ENCODE measurements around the gene STK11IP.

Gene STK11IP

DNA sequence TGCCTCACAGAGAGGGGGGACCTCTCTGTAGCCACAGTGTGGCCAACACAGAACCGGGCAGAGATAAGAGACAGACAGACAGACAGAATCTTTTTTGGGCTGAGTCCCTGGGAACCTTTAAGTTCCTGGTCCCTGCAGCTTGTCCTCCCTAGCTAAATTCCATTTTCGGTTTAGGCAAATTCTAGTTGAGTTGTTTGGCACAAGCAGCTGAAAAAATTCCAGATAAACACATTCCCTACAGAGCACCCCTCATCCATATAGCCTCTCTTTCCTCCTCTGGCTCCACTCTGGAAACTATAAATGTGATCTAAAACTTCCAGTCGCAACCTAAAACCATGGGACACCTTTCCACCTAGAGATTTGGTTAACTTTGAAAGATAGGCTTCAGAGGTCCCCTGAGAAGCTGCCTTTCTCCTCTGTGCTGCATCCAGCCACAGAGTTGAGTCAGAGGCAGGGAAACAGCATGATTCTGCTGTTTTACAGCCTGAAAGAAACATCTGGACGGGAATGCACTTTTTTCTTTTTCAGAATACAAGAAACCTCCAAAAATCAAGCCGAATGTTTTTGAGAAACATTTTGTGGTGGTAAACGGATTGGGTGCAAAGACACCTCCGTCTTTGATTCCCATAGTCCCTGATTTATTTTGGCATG, 60.7 kb downstream of the STK11IP start:
- Histone ChIP-seq H3K4me1 (ENCODE audit: control insufficient read depth, low read depth, low read length) (no peaks in the 10 kb centered on the region), H3K27ac (ENCODE audit: low read length) (no peak overlapping the region), H3K9ac (ENCODE audit: low read length) (no peak overlapping the region), H3K27me3 (ENCODE audit: control insufficient read depth, insufficient read depth, low read length) (no peaks in the 10 kb centered on the region), H3K4me3 (ENCODE audit: low read length) (no peak overlapping the region), H3K36me3 (ENCODE audit: control insufficient read depth, low read depth, low read length) (no peaks in the 10 kb centered on the region), H3K9me3 (ENCODE audit: control insufficient read depth, low read depth, low read length) (no peaks in the 10 kb centered on the region)

GRCh38 chr2:219658874-219659273, 61.2 kb downstream of the STK11IP start:
- Histone ChIP-seq H3K36me3 (ENCODE audit: control insufficient read depth, low read depth, low read length) (no peaks in the 10 kb centered on the region), H3K9ac (ENCODE audit: low read length) (no peak overlapping the region), H3K4me1 (ENCODE audit: control insufficient read depth, low read depth, low read length) (no peaks in the 10 kb centered on the region), H3K27me3 (ENCODE audit: control insufficient read depth, insufficient read depth, low read length) (no peaks in the 10 kb centered on the region), H3K9me3 (ENCODE audit: control insufficient read depth, low read depth, low read length) (no peaks in the 10 kb centered on the region), H3K27ac (ENCODE audit: low read length) (no peak overlapping the region), H3K4me3 (ENCODE audit: low read length) (no peak overlapping the region)

DNA sequence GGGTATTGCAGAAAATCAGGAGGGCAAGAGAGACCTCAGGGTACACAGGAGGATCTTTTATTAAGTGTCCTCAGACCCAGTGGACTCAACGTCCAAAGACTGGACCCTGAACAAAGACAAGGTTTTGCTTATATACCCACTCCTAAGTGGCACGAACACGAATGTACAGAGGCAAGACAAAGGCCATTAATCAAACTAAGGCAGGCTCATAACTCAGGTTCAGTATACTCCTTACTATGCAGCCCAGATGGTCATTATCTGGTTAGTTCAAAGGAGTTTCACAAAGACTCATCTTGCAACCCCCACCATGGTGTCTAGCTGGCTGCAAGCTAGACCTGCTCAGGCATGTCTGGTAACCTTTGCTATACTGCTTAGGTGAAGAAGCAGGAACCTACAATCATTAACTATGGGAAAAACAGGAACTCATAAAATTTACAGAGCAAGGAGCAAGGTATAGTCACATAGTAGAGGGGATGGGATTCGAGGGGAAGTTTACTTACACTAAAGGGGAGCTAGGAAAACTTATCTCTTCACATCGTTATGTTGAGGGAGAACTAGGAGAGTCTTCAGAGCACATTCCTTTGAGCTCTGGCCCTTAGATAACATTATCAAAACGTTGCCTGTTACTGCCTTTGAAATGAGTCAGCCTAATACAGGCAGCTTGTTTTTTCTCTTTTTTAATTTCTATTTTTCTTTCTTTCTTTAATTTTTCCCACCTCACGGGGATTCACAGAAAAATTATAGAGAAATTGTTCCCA, 63.7 kb downstream of the STK11IP start:
- no peak overlapping the region for H3K4me3 ChIP-seq (ENCODE audit: low read length)
- H3K9ac ChIP-seq (ENCODE audit: low read length) = no peak overlapping the region
- no peaks in the 10 kb centered on the region for H3K36me3 ChIP-seq (ENCODE audit: control insufficient read depth, low read depth, low read length)
- H3K27ac ChIP-seq (ENCODE audit: low read length) = no peak overlapping the region
- no peaks in the 10 kb centered on the region for H3K9me3 ChIP-seq (ENCODE audit: control insufficient read depth, low read depth, low read length)
- no peaks in the 10 kb centered on the region for H3K4me1 ChIP-seq (ENCODE audit: control insufficient read depth, low read depth, low read length)
- no peaks in the 10 kb centered on the region for H3K27me3 ChIP-seq (ENCODE audit: control insufficient read depth, insufficient read depth, low read length)

GRCh38 chr2:219661955-219662395, 64.3 kb downstream of the STK11IP start:
- H3K27ac ChIP-seq (ENCODE audit: low read length) = no peak overlapping the region
- H3K27me3 ChIP-seq (ENCODE audit: control insufficient read depth, insufficient read depth, low read length) = no peaks in the 10 kb centered on the region
- no peaks in the 10 kb centered on the region for H3K9me3 ChIP-seq (ENCODE audit: control insufficient read depth, low read depth, low read length)
- H3K36me3 ChIP-seq (ENCODE audit: control insufficient read depth, low read depth, low read length) = no peaks in the 10 kb centered on the region
- H3K4me1 ChIP-seq (ENCODE audit: control insufficient read depth, low read depth, low read length) = no peaks in the 10 kb centered on the region
- H3K9ac ChIP-seq (ENCODE audit: low read length) = no peak overlapping the region
- H3K4me3 ChIP-seq (ENCODE audit: low read length) = no peak overlapping the region

- Histone ChIP-seq H3K4me3 (ENCODE audit: low read length) (no peak overlapping the region), H3K27ac (ENCODE audit: low read length) (no peak overlapping the region), H3K36me3 (ENCODE audit: control insufficient read depth, low read depth, low read length) (no peaks in the 10 kb centered on the region), H3K9ac (ENCODE audit: low read length) (no peak overlapping the region), H3K4me1 (ENCODE audit: control insufficient read depth, low read depth, low read length) (no peaks in the 10 kb centered on the region), H3K9me3 (ENCODE audit: control insufficient read depth, low read depth, low read length) (no peaks in the 10 kb centered on the region), H3K27me3 (ENCODE audit: control insufficient read depth, insufficient read depth, low read length) (no peaks in the 10 kb centered on the region)
Observed at GRCh38 chr2:219662566-219662965, 64.9 kb downstream of the STK11IP start.

DNA sequence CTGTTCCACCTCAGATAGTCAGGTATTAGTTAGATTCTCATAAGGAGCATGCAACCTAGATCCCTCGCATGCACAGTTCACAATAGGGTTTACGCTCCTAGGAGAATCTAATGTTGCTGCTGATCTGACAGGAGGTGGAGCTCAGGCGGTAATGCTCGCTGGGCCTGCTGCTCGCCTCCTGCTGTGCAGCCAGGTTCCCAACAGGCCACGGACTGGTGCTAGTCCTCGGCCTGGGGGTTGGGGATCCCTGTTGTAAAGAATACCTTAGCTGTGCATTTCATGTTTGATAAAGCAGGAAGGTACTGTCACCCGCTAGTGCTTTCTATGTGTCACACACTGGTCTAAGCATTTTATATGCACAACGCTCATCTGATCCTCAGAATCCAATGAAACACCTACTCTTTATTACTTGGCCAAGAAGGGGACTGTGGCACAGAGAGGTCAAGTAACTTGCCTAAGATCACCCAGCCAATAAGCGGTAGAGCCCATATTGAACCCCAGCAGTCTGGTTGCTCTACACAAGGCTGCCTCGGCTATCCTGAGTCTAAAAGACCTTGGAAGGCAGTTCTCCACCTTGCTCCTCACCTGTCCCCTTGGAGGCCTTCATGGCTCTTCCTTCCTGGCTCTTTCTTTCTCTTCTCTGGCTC, 65.6 kb downstream of the STK11IP start:
- Histone ChIP-seq H3K9ac (ENCODE audit: low read length) (no peak overlapping the region), H3K27me3 (ENCODE audit: control insufficient read depth, insufficient read depth, low read length) (no peaks in the 10 kb centered on the region), H3K36me3 (ENCODE audit: control insufficient read depth, low read depth, low read length) (no peaks in the 10 kb centered on the region), H3K4me3 (ENCODE audit: low read length) (no peak overlapping the region), H3K9me3 (ENCODE audit: control insufficient read depth, low read depth, low read length) (no peaks in the 10 kb centered on the region), H3K4me1 (ENCODE audit: control insufficient read depth, low read depth, low read length) (no peaks in the 10 kb centered on the region), H3K27ac (ENCODE audit: low read length) (no peak overlapping the region)

GRCh38 chr2:219664041-219664440, 66.4 kb downstream of the STK11IP start:
- Histone ChIP-seq H3K27ac (ENCODE audit: low read length) (no peak overlapping the region), H3K27me3 (ENCODE audit: control insufficient read depth, insufficient read depth, low read length) (no peaks in the 10 kb centered on the region), H3K9ac (ENCODE audit: low read length) (no peak overlapping the region), H3K4me1 (ENCODE audit: control insufficient read depth, low read depth, low read length) (no peaks in the 10 kb centered on the region), H3K9me3 (ENCODE audit: control insufficient read depth, low read depth, low read length) (no peaks in the 10 kb centered on the region), H3K4me3 (ENCODE audit: low read length) (no peak overlapping the region), H3K36me3 (ENCODE audit: control insufficient read depth, low read depth, low read length) (no peaks in the 10 kb centered on the region)

DNA sequence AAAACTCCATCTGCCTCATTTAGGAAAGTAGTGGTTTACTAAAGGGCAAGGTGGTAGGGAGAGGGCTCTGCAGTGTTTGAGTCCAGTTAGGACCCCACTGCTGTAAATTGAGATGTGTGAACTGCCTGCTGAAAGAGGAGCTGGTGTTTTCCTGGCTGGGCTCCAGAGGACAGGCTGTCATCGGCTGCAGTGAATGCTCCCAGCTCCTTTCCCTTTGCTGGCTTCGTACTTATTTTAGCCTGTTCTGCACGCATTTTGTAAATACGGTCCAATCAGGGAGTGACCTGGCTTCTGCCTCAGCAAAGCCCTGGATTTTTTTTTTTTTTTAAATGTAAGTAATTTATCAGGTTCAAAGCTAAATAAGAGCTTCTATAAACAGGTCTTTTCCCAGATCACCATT, 67.3 kb downstream of the STK11IP start:
- H3K27ac ChIP-seq (ENCODE audit: low read length) = no peak overlapping the region
- H3K27me3 ChIP-seq (ENCODE audit: control insufficient read depth, insufficient read depth, low read length) = no peaks in the 10 kb centered on the region
- no peak overlapping the region for H3K4me3 ChIP-seq (ENCODE audit: low read length)
- no peak overlapping the region for H3K9ac ChIP-seq (ENCODE audit: low read length)
- no peaks in the 10 kb centered on the region for H3K4me1 ChIP-seq (ENCODE audit: control insufficient read depth, low read depth, low read length)
- no peaks in the 10 kb centered on the region for H3K9me3 ChIP-seq (ENCODE audit: control insufficient read depth, low read depth, low read length)
- no peaks in the 10 kb centered on the region for H3K36me3 ChIP-seq (ENCODE audit: control insufficient read depth, low read depth, low read length)

DNA sequence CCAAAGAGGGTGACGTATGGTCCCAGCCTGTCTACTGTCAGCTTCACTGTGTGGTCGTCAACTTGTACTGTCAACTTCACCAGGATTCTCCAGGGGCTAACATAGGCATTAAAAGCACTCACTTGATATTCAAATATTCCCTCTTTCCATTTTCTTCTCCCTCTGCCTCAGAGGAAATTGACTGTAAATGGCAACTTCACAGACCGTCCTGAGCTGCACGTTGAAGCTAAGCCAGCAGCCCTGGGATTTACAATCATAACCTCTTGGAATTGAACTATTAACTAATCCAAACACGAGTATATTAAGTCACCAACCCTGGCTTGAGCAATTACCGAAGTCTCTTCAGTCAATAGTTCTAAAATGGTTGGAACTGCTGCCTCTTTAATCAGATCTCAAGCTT, 68.3 kb downstream of the STK11IP start:
- H3K9me3 ChIP-seq (ENCODE audit: control insufficient read depth, low read depth, low read length) = no peaks in the 10 kb centered on the region
- peaks cover 2% of the 10 kb centered on the region for H3K4me1 ChIP-seq (ENCODE audit: control insufficient read depth, low read depth, low read length)
- H3K9ac ChIP-seq (ENCODE audit: low read length) = no peak overlapping the region
- H3K36me3 ChIP-seq (ENCODE audit: control insufficient read depth, low read depth, low read length) = no peaks in the 10 kb centered on the region
- no peak overlapping the region for H3K4me3 ChIP-seq (ENCODE audit: low read length)
- no peaks in the 10 kb centered on the region for H3K27me3 ChIP-seq (ENCODE audit: control insufficient read depth, insufficient read depth, low read length)
- no peak overlapping the region for H3K27ac ChIP-seq (ENCODE audit: low read length)
